Trophoblast cell (in vitro differentiated cells and primary cell): ENCODE measurements around the gene B3GALT4.
A peak's percentile ranks its signal among the peaks of the same experiment; 100 is the strongest.
"Not testable (repeated sequence)": the region's sequence is repeated elsewhere in the genome, so short reads cannot be mapped to it uniquely, and the experiment has no call there.

Source experiments
- DNase-seq, 2 donors: peaks; one replicate each; pipeline ENCODE4 v3.0.0-alpha.2; 2016
- H2AFZ ChIP-seq: 2 replicates; pipeline ENCODE4 v1.6.1; 2013; ENCODE audit warnings: low read length, moderate library complexity, mild to moderate bottlenecking; ENCODE audit not compliant: insufficient read depth, poor library complexity
- H2AK5ac ChIP-seq: 2 replicates; pipeline ENCODE4 v1.6.1; 2013; ENCODE audit warnings: mild to moderate bottlenecking, low read length
- H2BK120ac ChIP-seq: 2 replicates; pipeline ENCODE4 v1.6.1; 2013; ENCODE audit warnings: low read length, mild to moderate bottlenecking, moderate library complexity; ENCODE audit not compliant: insufficient read depth, poor library complexity
- H2BK12ac ChIP-seq: 2 replicates; pipeline ENCODE4 v1.6.1; 2013; ENCODE audit warnings: mild to moderate bottlenecking, low read length, moderate library complexity
- H2BK5ac ChIP-seq: 2 replicates; pipeline ENCODE4 v1.6.1; 2013; ENCODE audit warnings: low read length, low read depth, moderate library complexity, mild to moderate bottlenecking; ENCODE audit not compliant: poor library complexity
- H3K14ac ChIP-seq: 2 replicates; pipeline ENCODE4 v1.6.1; 2013; ENCODE audit warnings: mild to moderate bottlenecking, low read length
- H3K18ac ChIP-seq: 2 replicates; pipeline ENCODE4 v1.6.1; 2013; ENCODE audit warnings: mild to moderate bottlenecking, low read length
- H3K23ac ChIP-seq: 2 replicates; pipeline ENCODE4 v1.6.1; 2013; ENCODE audit warnings: low read length
- H3K27ac ChIP-seq: 2 replicates; pipeline ENCODE4 v1.5.1; 2013; ENCODE audit warnings: low read depth, mild to moderate bottlenecking, inconsistent platforms, low read length, moderate library complexity
- H3K27me3 ChIP-seq: 2 replicates; pipeline ENCODE4 v1.6.1; 2013; ENCODE audit warnings: inconsistent platforms, mild to moderate bottlenecking, low read length, moderate library complexity; ENCODE audit not compliant: insufficient read depth
- H3K36me3 ChIP-seq, 2 experiments: 1 replicate in 1 of 2; 2 replicates in 1 of 2; pipeline ENCODE4 v1.6.1; 2013; ENCODE audit warnings: low read length in 2 of 2, mild to moderate bottlenecking in 2 of 2, moderate library complexity in 1 of 2; ENCODE audit not compliant: insufficient read depth in 2 of 2, control insufficient read depth in 1 of 2
- H3K4ac ChIP-seq: 2 replicates; pipeline ENCODE4 v1.6.1; 2013; ENCODE audit warnings: low read depth, mild to moderate bottlenecking, low read length, moderate library complexity
- H3K4me1 ChIP-seq, 2 experiments: 1 replicate in 1 of 2; 2 replicates in 1 of 2; pipeline ENCODE4 v1.6.1; 2013; ENCODE audit warnings: low read length in 2 of 2, mild to moderate bottlenecking in 2 of 2, moderate library complexity in 1 of 2; ENCODE audit not compliant: insufficient read depth in 2 of 2, control insufficient read depth in 1 of 2
- H3K4me2 ChIP-seq: 2 replicates; pipeline ENCODE4 v1.6.1; 2013; ENCODE audit warnings: inconsistent platforms, mild to moderate bottlenecking, low read length, moderate library complexity
- H3K4me3 ChIP-seq: 2 replicates; pipeline ENCODE4 v1.5.1; 2013; ENCODE audit warnings: mild to moderate bottlenecking, low read depth, low read length, inconsistent platforms
- H3K79me1 ChIP-seq: one replicate; pipeline ENCODE4 v1.6.1; 2013; ENCODE audit warnings: low read length
- H3K79me2 ChIP-seq: 2 replicates; pipeline ENCODE4 v1.6.1; 2013; ENCODE audit warnings: low read length, mild to moderate bottlenecking; ENCODE audit not compliant: control insufficient read depth, insufficient read depth, poor library complexity
- H3K9ac ChIP-seq: 2 replicates; pipeline ENCODE4 v1.6.1; 2013; ENCODE audit warnings: mild to moderate bottlenecking, low read length
- H3K9me3 ChIP-seq: 2 replicates; pipeline ENCODE4 v1.6.1; 2013; ENCODE audit warnings: low read depth, mild to moderate bottlenecking, control low read depth, inconsistent platforms, low read length; ENCODE audit not compliant: insufficient read depth
- H4K12ac ChIP-seq: 2 replicates; pipeline ENCODE4 v1.6.1; 2013; ENCODE audit warnings: low read depth, mild to moderate bottlenecking, low read length, moderate library complexity
- H4K8ac ChIP-seq: 2 replicates; pipeline ENCODE4 v1.6.1; 2013; ENCODE audit warnings: low read depth, mild to moderate bottlenecking, low read length, moderate library complexity
- H4K91ac ChIP-seq: one replicate; pipeline ENCODE4 v1.6.1; 2013; ENCODE audit warnings: low read depth, mild to moderate bottlenecking, low read length, moderate library complexity
- WGBS: extraction: QIAGEN DNeasy Blood & Tissue Kit; methylation state at CpG from one replicate; pipeline ENCODE4 v1.1.7; 2013; ENCODE audit warnings: missing lambda C conversion rate; ENCODE audit not compliant: insufficient read length, insufficient coverage; ENCODE audit errors: extremely low coverage; 5-methylcytosine and 5-hydroxymethylcytosine counted together

The B3GALT4 gene

DNA sequence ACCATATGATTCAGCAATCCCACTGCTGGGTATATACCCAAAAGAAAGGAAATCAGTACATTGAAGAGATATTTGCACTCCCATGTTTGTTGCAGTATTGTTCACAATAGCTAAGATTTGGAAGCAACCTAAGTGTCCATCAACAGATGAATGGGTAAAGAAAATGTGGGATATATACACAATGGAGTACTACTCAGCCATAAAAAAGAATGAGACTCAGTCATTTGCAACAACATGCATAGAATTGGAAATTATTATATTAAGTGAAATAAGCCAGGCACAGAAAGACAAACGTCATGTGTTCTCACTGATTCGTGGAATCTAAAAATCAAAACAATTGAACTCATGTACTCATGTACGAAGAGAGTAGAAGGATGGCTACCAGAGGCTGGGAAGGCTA, 14.4 kb upstream of the B3GALT4 start:
- not testable (repeated sequence) for H2BK120ac ChIP-seq, H3K27me3 ChIP-seq, H3K79me2 ChIP-seq, H3K4me3 ChIP-seq, H2AFZ ChIP-seq, H3K14ac ChIP-seq, H4K91ac ChIP-seq, H2BK5ac ChIP-seq, H3K4me1 ChIP-seq, H3K18ac ChIP-seq, H3K4me2 ChIP-seq, H3K4ac ChIP-seq, H4K12ac ChIP-seq, H3K79me1 ChIP-seq, H3K9ac ChIP-seq, DNase-seq, H2BK12ac ChIP-seq, H2AK5ac ChIP-seq, H4K8ac ChIP-seq, H3K23ac ChIP-seq, H3K9me3 ChIP-seq, H3K27ac ChIP-seq
- no CpG with 5 or more reads among the region's 3 CpGs for WGBS
- H3K36me3 ChIP-seq: peaks cover 43 to 47% of the 10 kb centered on the region in 2 experiments

DNA sequence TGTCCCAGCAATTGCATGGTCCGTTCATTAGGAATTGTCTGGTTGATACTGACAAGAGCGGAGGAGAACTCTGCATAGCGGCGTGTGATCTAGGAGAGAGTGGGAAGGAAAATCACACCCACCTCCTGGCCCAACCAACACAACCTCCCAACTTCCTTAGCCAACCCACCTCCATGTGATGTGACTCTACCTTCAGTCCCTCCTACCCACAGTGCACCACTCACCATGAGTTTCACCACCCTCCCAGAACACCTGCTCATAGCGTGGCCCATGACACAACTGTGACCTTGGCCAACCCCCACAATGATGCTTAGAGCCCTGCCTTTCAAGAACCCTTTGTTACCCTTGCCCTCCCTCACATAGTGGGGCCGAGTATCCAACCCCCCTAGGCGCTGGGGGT, 12.9 kb upstream of the B3GALT4 start:
- H3K4ac ChIP-seq: no peak overlapping the region
- no peak overlapping the region for H2BK5ac ChIP-seq
- H3K36me3 ChIP-seq: peaks cover 50 to 51% of the 10 kb centered on the region in 2 experiments
- DNase-seq: no peak
- no peak overlapping the region for H3K4me2 ChIP-seq
- H2BK12ac ChIP-seq: no peak overlapping the region
- H4K12ac ChIP-seq: no peak overlapping the region
- no peaks in the 10 kb centered on the region for H3K9me3 ChIP-seq
- no peaks in the 10 kb centered on the region for H3K79me1 ChIP-seq
- no peak overlapping the region for H2BK120ac ChIP-seq
- no peak overlapping the region for H4K8ac ChIP-seq
- no peak overlapping the region for H2AK5ac ChIP-seq
- H4K91ac ChIP-seq: no peak overlapping the region
- no peaks in the 10 kb centered on the region for H3K27me3 ChIP-seq
- H3K23ac ChIP-seq: no peak overlapping the region
- no peaks in the 10 kb centered on the region for H3K4me1 ChIP-seq
- no peak overlapping the region for H3K9ac ChIP-seq
- H3K79me2 ChIP-seq: no peaks in the 10 kb centered on the region
- no CpG with 5 or more reads among the region's 7 CpGs for WGBS
- no peak overlapping the region for H3K27ac ChIP-seq
- H3K4me3 ChIP-seq: no peak overlapping the region
- H2AFZ ChIP-seq: no peak overlapping the region
- no peak overlapping the region for H3K18ac ChIP-seq
- H3K14ac ChIP-seq: no peak overlapping the region

DNA sequence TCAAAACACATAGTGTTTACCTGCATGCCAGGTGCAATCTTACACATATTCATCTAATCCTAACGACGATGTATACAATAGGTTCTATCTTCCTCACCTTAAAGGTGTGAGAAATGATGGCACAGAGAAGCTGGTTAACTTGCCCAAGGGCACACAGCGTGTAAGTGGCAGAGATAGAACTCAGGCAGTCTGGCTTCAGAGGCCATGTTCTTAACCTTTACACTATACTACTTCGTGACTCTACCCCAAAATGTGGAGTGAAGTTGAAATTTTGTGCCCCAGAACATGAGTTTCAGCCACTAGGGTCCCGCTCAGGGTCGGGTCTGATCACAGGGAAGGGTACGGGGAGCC, 5.8 kb upstream of the B3GALT4 start:
- peaks cover 11% of the 10 kb centered on the region for H3K79me1 ChIP-seq
- H3K36me3 ChIP-seq: peaks cover 40 to 50% of the 10 kb centered on the region in 2 experiments
- H3K27ac ChIP-seq: peak overlapping the region; percentile 80
- peak overlapping the region; percentile 85 for H2BK5ac ChIP-seq
- no peak for DNase-seq
- H3K14ac ChIP-seq: peak overlapping the region; percentile 87
- no peak overlapping the region for H2BK12ac ChIP-seq
- peaks cover 1 to 3% of the 10 kb centered on the region in 2 experiments for H3K4me1 ChIP-seq
- peak overlapping the region; percentile 89 for H3K4me3 ChIP-seq
- H2AFZ ChIP-seq: peak overlapping the region; percentile 91
- no peaks in the 10 kb centered on the region for H3K9me3 ChIP-seq
- H3K79me2 ChIP-seq: peaks cover 10% of the 10 kb centered on the region
- H3K4me2 ChIP-seq: peak overlapping the region; percentile 83
- WGBS: no CpG with 5 or more reads among the region's 7 CpGs
- H4K91ac ChIP-seq: peak overlapping the region; percentile 89
- H3K23ac ChIP-seq: no peak overlapping the region
- peak overlapping the region; percentile 96 for H3K9ac ChIP-seq
- peak overlapping the region; percentile 59 for H2BK120ac ChIP-seq
- no peaks in the 10 kb centered on the region for H3K27me3 ChIP-seq
- H4K8ac ChIP-seq: peak overlapping the region; percentile 97
- H3K18ac ChIP-seq: peak overlapping the region; percentile 40
- H3K4ac ChIP-seq: peak overlapping the region; percentile 57
- peak overlapping the region; percentile 88 for H4K12ac ChIP-seq
- no peak overlapping the region for H2AK5ac ChIP-seq

DNA sequence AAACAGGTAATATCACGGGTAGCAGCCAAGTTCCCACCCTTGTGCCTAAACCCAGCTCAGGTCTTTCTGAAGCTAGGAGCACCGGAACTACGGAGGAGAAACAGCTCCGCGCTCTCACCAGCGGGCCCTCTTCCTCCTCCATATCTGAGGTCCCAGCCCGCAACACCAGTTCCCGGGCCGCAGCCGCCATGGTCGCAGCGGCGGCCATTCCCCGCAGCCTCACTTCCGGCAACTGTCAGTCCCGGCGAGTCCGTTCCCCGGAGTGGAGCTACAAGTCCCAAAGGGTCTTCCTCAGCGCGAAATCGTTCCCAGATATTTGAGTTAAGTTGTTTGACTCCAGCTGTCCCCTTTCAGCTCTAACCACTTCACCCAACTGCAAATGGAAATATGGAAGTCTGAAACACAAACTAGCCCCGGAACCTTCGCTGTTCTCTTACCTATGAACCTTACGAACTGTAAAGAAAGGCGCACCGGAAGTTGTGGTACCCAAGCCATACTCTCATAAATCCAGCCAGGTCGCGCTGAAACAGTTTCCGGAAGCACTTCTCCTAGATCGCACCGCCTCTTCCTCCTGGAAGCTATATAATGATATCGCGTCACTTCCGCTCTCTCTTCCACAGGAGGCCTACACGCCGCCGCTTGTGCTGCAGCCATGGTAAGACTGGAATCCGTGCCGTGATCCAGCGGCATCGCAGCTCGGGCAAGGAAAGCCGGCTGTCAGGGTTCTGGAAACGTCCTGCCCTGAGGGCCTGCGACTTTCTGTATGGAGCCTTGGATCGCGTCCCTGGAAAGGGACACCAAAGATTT, 5.3 kb upstream of the B3GALT4 start, which contains the start of the genes RPS18 and VPS52:
Gene RPS18 (plus strand): TSS at position 608 of the 807 bp plus-strand sequence. CDS start 45 bp downstream, at position 653.
Gene VPS52 (minus strand): TSS at position 409 of the 807 bp plus-strand sequence. CDS start 201 bp downstream, at position 208.
- Histone ChIP-seq H3K9me3 (no peaks in the 10 kb centered on the region), H2AK5ac (peak within 1 kb of the TSS; percentile 8), H2BK120ac (peak within 1 kb of the TSS; percentile 59), H3K4me2 (peak within 1 kb of the TSS; percentile 83), H3K27me3 (no peaks in the 10 kb centered on the region), H2BK5ac (peak within 1 kb of the TSS; percentile 85), H3K36me3 (peaks cover 37 to 49% of the 10 kb centered on the region in 2 experiments), H2BK12ac (no peak within 1 kb of the TSS), H3K14ac (peak within 1 kb of the TSS; percentile 87), H4K12ac (peak within 1 kb of the TSS; percentile 88), H3K79me2 (peaks cover 10% of the 10 kb centered on the region), H3K4me1 (peaks cover 3 to 5% of the 10 kb centered on the region in 2 experiments), H3K4ac (peak within 1 kb of the TSS; percentile 73), H3K23ac (no peak within 1 kb of the TSS), H3K79me1 (peaks cover 11% of the 10 kb centered on the region), H3K27ac (peak within 1 kb of the TSS; percentile 80), H4K91ac (peak within 1 kb of the TSS; percentile 89), H3K4me3 (peak within 1 kb of the TSS; percentile 89), H3K18ac (peak within 1 kb of the TSS; percentile 40), H3K9ac (peak within 1 kb of the TSS; percentile 97), H2AFZ (peak within 1 kb of the TSS; percentile 91), H4K8ac (peak within 1 kb of the TSS; percentile 97)
- no CpG with 5 or more reads among the region's 48 CpGs for WGBS
- DNase-seq: peak; percentile 99 to 100
